Measurements from ENCODE around the gene TSPO.

TSPO gene

GRCh38 chr22:43174941-43175531 is 23.7 kb downstream of the TSPO start:
- no peak for TF ChIP-seq EP300 (IDR thresholded peaks at IDR 0.05; ENCODE audit: borderline replicate concordance)
- TF ChIP-seq TCF12 (IDR thresholded peaks at IDR 0.05; ENCODE audit: low read depth) = peak; percentile 87
- peak; percentile 37; the same call in 1 of the 2 replicates for TF ChIP-seq TEAD4 (IDR thresholded peaks at IDR 0.05)
- TF ChIP-seq CEBPB (IDR thresholded peaks at IDR 0.05) = no peak
- TF ChIP-seq NFIC (IDR thresholded peaks at IDR 0.05) = peak; percentile 76
- TF ChIP-seq, protein P1, sequence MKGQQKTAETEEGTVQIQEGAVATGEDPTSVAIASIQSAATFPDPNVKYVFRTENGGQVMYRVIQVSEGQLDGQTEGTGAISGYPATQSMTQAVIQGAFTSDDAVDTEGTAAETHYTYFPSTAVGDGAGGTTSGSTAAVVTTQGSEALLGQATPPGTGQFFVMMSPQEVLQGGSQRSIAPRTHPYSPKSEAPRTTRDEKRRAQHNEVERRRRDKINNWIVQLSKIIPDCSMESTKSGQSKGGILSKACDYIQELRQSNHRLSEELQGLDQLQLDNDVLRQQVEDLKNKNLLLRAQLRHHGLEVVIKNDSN (IDR thresholded peaks at IDR 0.05) = no peak
- TF ChIP-seq, protein P2, sequence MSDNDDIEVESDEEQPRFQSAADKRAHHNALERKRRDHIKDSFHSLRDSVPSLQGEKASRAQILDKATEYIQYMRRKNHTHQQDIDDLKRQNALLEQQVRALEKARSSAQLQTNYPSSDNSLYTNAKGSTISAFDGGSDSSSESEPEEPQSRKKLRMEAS (IDR thresholded peaks at IDR 0.05) = no peak

DNA sequence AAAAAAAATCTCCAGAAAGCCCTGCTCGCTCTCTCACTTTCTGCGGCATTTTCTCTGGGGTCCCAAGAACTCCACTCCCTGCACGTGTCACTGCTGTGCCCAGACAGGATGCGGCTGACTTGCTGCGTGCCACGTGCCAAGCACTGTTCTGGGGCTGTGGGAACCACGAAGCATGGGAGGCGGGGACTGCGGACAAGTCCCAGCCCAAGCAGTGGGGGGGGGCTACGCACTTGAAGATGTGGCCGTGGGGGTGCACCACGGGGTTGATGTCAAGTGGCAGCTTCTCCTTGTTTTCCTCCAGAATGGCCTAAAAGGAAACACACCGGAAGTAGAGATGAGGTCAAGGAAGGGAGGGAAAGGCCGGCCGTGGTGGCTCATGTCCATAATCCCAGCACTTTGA is 24.7 kb downstream of the TSPO start:
- no peak for TF ChIP-seq TEAD4 (IDR thresholded peaks at IDR 0.05)
- no peak for TF ChIP-seq TAF1 (IDR thresholded peaks at IDR 0.05; ENCODE audit: low read depth)
- TF ChIP-seq, protein P1 (IDR thresholded peaks at IDR 0.05) = no peak

DNA sequence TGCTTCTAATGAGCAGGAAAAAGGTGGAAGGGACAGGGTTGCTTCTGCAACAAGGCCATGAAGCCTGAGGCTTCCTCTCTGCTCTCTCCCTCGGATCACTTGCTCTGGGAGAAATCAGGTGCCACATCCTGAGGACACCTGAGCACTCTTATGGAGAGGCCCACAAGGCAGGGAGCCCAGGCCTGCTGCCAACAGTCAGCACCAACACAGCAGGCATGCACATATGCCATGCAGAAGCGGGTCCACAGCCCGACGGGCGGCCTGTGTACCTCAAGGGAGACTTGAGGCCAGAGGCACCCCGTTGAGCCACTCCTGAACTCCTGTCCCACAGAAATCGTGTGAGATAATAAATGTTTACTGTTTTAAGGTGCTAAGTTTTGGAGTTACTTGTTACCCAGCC is 26.1 kb downstream of the TSPO start:
- TF ChIP-seq YY1 (IDR thresholded peaks at IDR 0.05; ENCODE audit: low read depth) (no peak), ZBTB7A (IDR thresholded peaks at IDR 0.05; ENCODE audit: low read depth) (no peak), NFIC (IDR thresholded peaks at IDR 0.05) (0 out of 2 replicates have a peak, but pooled peaks have one; percentile 25), TCF12 (IDR thresholded peaks at IDR 0.05; ENCODE audit: low read depth) (peak; percentile 39; the same call in 1 of the 2 replicates), REST (IDR thresholded peaks at IDR 0.05; ENCODE audit: low read depth) (no peak), EP300 (IDR thresholded peaks at IDR 0.05; ENCODE audit: borderline replicate concordance) (no peak), FOXM1 (IDR thresholded peaks at IDR 0.05; ENCODE audit: borderline replicate concordance, low read depth) (no peak)
- TF ChIP-seq, protein P2 (IDR thresholded peaks at IDR 0.05) = no peak

DNA sequence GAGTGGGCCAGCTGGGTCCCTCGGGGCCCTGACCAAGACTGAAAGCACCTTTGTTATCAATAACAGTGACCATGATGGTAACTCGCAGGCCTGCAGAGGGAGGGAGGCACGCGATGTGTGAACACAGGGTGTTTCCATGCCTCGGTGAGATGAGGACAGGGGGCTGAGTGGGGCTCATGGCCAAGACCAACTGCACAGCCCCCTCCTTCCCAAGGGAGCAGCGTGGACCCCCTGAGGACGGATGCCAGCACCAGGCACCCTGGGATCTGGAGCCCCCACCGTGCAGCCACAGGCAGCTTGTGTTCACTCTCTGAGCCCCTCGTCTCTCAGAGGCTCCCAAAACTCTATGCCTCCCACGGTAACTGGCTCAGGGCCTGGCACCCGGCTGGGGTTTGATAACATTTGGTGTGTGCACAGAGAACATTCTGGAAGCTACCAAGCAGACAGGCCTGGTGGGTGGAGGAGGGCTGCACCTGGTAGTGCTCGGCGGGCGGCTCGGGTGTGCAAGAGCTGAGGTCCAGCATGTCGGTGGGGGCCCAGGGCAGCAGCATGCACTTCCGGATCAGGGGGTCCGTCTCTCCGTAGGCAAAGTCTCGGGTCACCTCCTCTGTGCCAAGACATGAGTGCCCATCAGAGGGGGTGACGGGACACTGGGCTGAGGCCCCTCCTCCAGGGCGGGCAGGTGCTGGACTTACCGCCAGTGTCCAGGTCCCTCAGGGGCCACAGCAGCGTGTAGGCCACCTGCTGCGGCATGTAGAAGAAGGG is 28.0 kb downstream of the TSPO start:
- TF ChIP-seq TAF1 (IDR thresholded peaks at IDR 0.05; ENCODE audit: low read depth) (no peak), FOXM1 (IDR thresholded peaks at IDR 0.05; ENCODE audit: borderline replicate concordance, low read depth) (no peak), TEAD4 (IDR thresholded peaks at IDR 0.05) (no peak), ZBTB7A (IDR thresholded peaks at IDR 0.05; ENCODE audit: low read depth) (no peak)

- TF ChIP-seq CEBPB (IDR thresholded peaks at IDR 0.05) = no peak
- no peak for TF ChIP-seq EP300 (IDR thresholded peaks at IDR 0.05; ENCODE audit: borderline replicate concordance)
- TF ChIP-seq FOXM1 (IDR thresholded peaks at IDR 0.05; ENCODE audit: borderline replicate concordance, low read depth) = no peak
- no peak for TF ChIP-seq YY1 (IDR thresholded peaks at IDR 0.05; ENCODE audit: low read depth)
- no peak for TF ChIP-seq TAF1 (IDR thresholded peaks at IDR 0.05; ENCODE audit: low read depth)
- TF ChIP-seq, protein P1 (IDR thresholded peaks at IDR 0.05) = no peak
- no peak for TF ChIP-seq TEAD4 (IDR thresholded peaks at IDR 0.05)
- TF ChIP-seq, protein P2 (IDR thresholded peaks at IDR 0.05) = no peak
- TF ChIP-seq ZBTB7A (IDR thresholded peaks at IDR 0.05; ENCODE audit: low read depth) = no peak
Observed at GRCh38 chr22:43179911-43180195, 28.5 kb downstream of the TSPO start.

DNA sequence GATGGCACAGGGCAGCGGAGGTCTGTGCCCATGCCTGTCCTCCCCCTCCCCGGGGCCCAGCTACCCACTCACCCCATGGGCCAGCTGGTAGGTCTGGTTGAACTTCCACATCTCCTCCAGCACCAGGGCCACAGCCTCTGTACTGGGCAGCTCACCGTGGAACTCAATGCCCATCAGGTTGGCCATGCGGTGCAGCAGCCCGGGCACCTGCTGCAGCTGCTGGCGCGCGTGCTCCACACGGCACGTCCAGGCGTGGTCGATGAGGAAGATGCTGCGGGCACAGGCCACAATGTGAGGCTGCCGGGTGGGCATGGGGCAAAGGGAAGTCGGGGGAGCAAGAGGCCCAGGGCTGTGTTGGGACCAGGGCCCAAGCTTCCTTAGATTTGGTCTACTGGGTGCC is 29.3 kb downstream of the TSPO start:
- TF ChIP-seq EGR1 (IDR thresholded peaks at IDR 0.05) = no peak
- no peak for TF ChIP-seq RAD21 (IDR thresholded peaks at IDR 0.05; ENCODE audit: low read depth)
- TF ChIP-seq, protein P2 (IDR thresholded peaks at IDR 0.05) = no peak
- no peak for TF ChIP-seq YY1 (IDR thresholded peaks at IDR 0.05; ENCODE audit: low read depth)
- TF ChIP-seq TCF12 (IDR thresholded peaks at IDR 0.05; ENCODE audit: low read depth) = no peak
- no peak for TF ChIP-seq ZBTB7A (IDR thresholded peaks at IDR 0.05; ENCODE audit: low read depth)
- TF ChIP-seq EP300 (IDR thresholded peaks at IDR 0.05; ENCODE audit: borderline replicate concordance) = no peak
- TF ChIP-seq TAF1 (IDR thresholded peaks at IDR 0.05; ENCODE audit: low read depth) = no peak
- TF ChIP-seq NFIC (IDR thresholded peaks at IDR 0.05) = no peak
- no peak for TF ChIP-seq FOXM1 (IDR thresholded peaks at IDR 0.05; ENCODE audit: borderline replicate concordance, low read depth)
- no peak for TF ChIP-seq CREB1 (IDR thresholded peaks at IDR 0.05; ENCODE audit: low read depth)
- TF ChIP-seq REST (IDR thresholded peaks at IDR 0.05; ENCODE audit: low read depth) = no peak
